Upper lobe of left lung (tissue), 4 donors: ENCODE results near the gene GUCY2F.

Source experiments
- EP300 ChIP-seq, 4 donors: sonication (generic); formaldehyde crosslinking; IDR thresholded peaks; one replicate each; pipeline ENCODE4 v1.5.1; 2017; ENCODE audit warnings: antibody characterized with exemption in 4 of 4, control low read depth in 2 of 4
- POLR2A ChIP-seq, 4 donors: fragments of 450-650 bp; IDR thresholded peaks; one replicate each; pipeline ENCODE4 v1.5.1; 2016 to 2017; ENCODE audit warnings: antibody characterized with exemption in 4 of 4, mild to moderate bottlenecking in 2 of 4
- POLR2AphosphoS5 ChIP-seq, 2 donors: sonication (generic); formaldehyde crosslinking; IDR thresholded peaks; one replicate each; pipeline ENCODE4 v1.5.1; 2017; ENCODE audit warnings: antibody characterized with exemption in 2 of 2
- TF ChIP-seq, protein P1 (sequence below), 6 experiments: fragments of 450-650 bp in 4 of 6; fragments of 200-600 bp in 2 of 6; sonication (generic) in 2 of 6; IDR thresholded peaks; one replicate each; pipeline ENCODE4 v1.5.1; 2016 to 2019; ENCODE audit warnings: antibody characterized with exemption in 6 of 6

DNA sequence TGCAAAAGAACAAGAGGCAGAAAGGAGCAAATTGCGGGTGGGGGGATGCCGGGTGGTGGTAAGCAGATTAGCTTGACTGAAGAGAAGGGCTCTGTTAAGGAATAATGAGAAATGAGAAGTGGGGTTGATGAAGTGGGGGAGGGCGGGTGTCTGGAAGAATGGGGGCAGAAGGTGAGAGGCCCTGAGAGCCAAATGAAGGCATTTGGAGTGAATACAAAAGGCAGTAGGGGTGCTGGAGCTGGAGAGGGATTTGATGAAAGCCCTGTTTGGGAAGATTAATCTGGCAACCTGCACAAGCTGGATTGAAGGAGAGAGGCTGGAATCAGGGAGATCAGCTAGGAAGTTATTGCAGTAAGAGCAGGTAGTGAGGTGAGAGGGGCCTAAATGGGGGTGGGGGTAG is 82.1 kb downstream of the GUCY2F start:
- TF ChIP-seq, protein P1, sequence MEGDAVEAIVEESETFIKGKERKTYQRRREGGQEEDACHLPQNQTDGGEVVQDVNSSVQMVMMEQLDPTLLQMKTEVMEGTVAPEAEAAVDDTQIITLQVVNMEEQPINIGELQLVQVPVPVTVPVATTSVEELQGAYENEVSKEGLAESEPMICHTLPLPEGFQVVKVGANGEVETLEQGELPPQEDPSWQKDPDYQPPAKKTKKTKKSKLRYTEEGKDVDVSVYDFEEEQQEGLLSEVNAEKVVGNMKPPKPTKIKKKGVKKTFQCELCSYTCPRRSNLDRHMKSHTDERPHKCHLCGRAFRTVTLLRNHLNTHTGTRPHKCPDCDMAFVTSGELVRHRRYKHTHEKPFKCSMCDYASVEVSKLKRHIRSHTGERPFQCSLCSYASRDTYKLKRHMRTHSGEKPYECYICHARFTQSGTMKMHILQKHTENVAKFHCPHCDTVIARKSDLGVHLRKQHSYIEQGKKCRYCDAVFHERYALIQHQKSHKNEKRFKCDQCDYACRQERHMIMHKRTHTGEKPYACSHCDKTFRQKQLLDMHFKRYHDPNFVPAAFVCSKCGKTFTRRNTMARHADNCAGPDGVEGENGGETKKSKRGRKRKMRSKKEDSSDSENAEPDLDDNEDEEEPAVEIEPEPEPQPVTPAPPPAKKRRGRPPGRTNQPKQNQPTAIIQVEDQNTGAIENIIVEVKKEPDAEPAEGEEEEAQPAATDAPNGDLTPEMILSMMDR (IDR thresholded peaks at IDR 0.05): no peak
- TF ChIP-seq POLR2AphosphoS5 (IDR thresholded peaks at IDR 0.05) (no peak), EP300 (IDR thresholded peaks at IDR 0.05) (no peak), POLR2A (IDR thresholded peaks at IDR 0.05) (no peak)
